Measurements from ENCODE around the gene SGK1.

GRCh38 chr6:134196568-134197193 lies 121.2 kb downstream of the SGK1 start:
- TF ChIP-seq CTCF (IDR thresholded peaks at IDR 0.05): no peak
- TF ChIP-seq POLR2A (IDR thresholded peaks at IDR 0.05): no peak

Data from breast epithelium (tissue), 3 donors.